ENCODE data around the gene AMBRA1.

AMBRA1 gene

GRCh38 chr11:46506483-46506791 is 87.4 kb downstream of the AMBRA1 start:
- no peak overlapping the region for H3K4me3 ChIP-seq (ENCODE audit: insufficient read depth, low read length, poor library complexity, severe bottlenecking)
- H3K9ac ChIP-seq (ENCODE audit: low read length): no peak overlapping the region
- H3K27me3 ChIP-seq (ENCODE audit: low read length): no peaks in the 10 kb centered on the region
- no peak overlapping the region for H2AFZ ChIP-seq (ENCODE audit: low read depth, low read length, severe bottlenecking)
- no peaks in the 10 kb centered on the region for H3K79me2 ChIP-seq (ENCODE audit: insufficient read depth, low read length)
- H4K20me1 ChIP-seq (ENCODE audit: low read depth, low read length): no peaks in the 10 kb centered on the region
- H3K9me3 ChIP-seq (ENCODE audit: insufficient read depth, low read length): no peaks in the 10 kb centered on the region
- no peak for TF ChIP-seq EZH2phosphoT487 (conservative IDR thresholded peaks at IDR 0.05; ENCODE audit: low read length)
- no peak for TF ChIP-seq CTCF (IDR thresholded peaks at IDR 0.05; ENCODE audit: insufficient read depth, low read length, poor library complexity, severe bottlenecking)
- no peak overlapping the region for H3K27ac ChIP-seq (ENCODE audit: low read depth, low read length)
- H3F3A ChIP-seq (ENCODE audit: insufficient read depth): no peaks in the 10 kb centered on the region
- no peaks in the 10 kb centered on the region for H3K36me3 ChIP-seq (ENCODE audit: low read length)
- H3K4me2 ChIP-seq (ENCODE audit: low read depth, low read length, poor library complexity, severe bottlenecking): no peak overlapping the region
- H3K9me2 ChIP-seq (replicated peaks; ENCODE audit: insufficient read depth, low read length): no peaks in the 10 kb centered on the region

- Histone ChIP-seq H4K20me1 (ENCODE audit: low read depth, low read length) (no peaks in the 10 kb centered on the region), H3K9ac (ENCODE audit: low read length) (no peak overlapping the region), H3F3A (ENCODE audit: insufficient read depth) (no peaks in the 10 kb centered on the region), H3K9me2 (replicated peaks; ENCODE audit: insufficient read depth, low read length) (no peaks in the 10 kb centered on the region), H3K79me2 (ENCODE audit: insufficient read depth, low read length) (no peaks in the 10 kb centered on the region), H3K4me3 (ENCODE audit: insufficient read depth, low read length, poor library complexity, severe bottlenecking) (no peak overlapping the region), H2AFZ (ENCODE audit: low read depth, low read length, severe bottlenecking) (no peak overlapping the region), H3K27ac (ENCODE audit: low read depth, low read length) (no peak overlapping the region), H3K9me3 (ENCODE audit: insufficient read depth, low read length) (no peaks in the 10 kb centered on the region), H3K4me2 (ENCODE audit: low read depth, low read length, poor library complexity, severe bottlenecking) (no peak overlapping the region), H3K27me3 (ENCODE audit: low read length) (no peaks in the 10 kb centered on the region), H3K36me3 (ENCODE audit: low read length) (no peaks in the 10 kb centered on the region)
- TF ChIP-seq CTCF (IDR thresholded peaks at IDR 0.05; ENCODE audit: insufficient read depth, low read length, poor library complexity, severe bottlenecking) (no peak), EZH2phosphoT487 (conservative IDR thresholded peaks at IDR 0.05; ENCODE audit: low read length) (no peak)
Observed at GRCh38 chr11:46505741-46506482, 87.9 kb downstream of the AMBRA1 start.

- Histone ChIP-seq H2AFZ (ENCODE audit: low read depth, low read length, severe bottlenecking) (no peak overlapping the region), H3K4me3 (ENCODE audit: insufficient read depth, low read length, poor library complexity, severe bottlenecking) (no peak overlapping the region), H3K9ac (ENCODE audit: low read length) (no peak overlapping the region), H3K36me3 (ENCODE audit: low read length) (no peaks in the 10 kb centered on the region), H3K27me3 (ENCODE audit: low read length) (no peaks in the 10 kb centered on the region), H3K27ac (ENCODE audit: low read depth, low read length) (no peak overlapping the region), H3F3A (ENCODE audit: insufficient read depth) (no peaks in the 10 kb centered on the region), H3K4me2 (ENCODE audit: low read depth, low read length, poor library complexity, severe bottlenecking) (no peak overlapping the region), H3K9me3 (ENCODE audit: insufficient read depth, low read length) (no peaks in the 10 kb centered on the region), H3K9me2 (replicated peaks; ENCODE audit: insufficient read depth, low read length) (no peaks in the 10 kb centered on the region), H3K79me2 (ENCODE audit: insufficient read depth, low read length) (no peaks in the 10 kb centered on the region), H4K20me1 (ENCODE audit: low read depth, low read length) (no peaks in the 10 kb centered on the region)
- TF ChIP-seq CTCF (IDR thresholded peaks at IDR 0.05; ENCODE audit: insufficient read depth, low read length, poor library complexity, severe bottlenecking) (no peak), EZH2phosphoT487 (conservative IDR thresholded peaks at IDR 0.05; ENCODE audit: low read length) (no peak)
Observed at GRCh38 chr11:46504817-46505613, 88.8 kb downstream of the AMBRA1 start.
